Cardiac muscle cell (in vitro differentiated cells and primary cell): ENCODE data around the gene HRK. TPM values are rescaled to one million over a fixed set of nuclear protein-coding genes. Genes with fewer than 3 reads are reported as not detected.

Experiments used
- DNase-seq, 2 donors: peaks; one replicate each; pipeline versions ENCODE4 v3.0.0 to v3.0.0-alpha.2; 2010 to 2017; ENCODE audit warnings: low read depth in 1 of 2, low spot score in 1 of 2
- H3K27ac ChIP-seq: fragments of 200-600 bp; sonication (generic); 2 replicates; pipeline ENCODE4 v1.5.1; 2016
- H3K27me3 ChIP-seq: fragments of 200-600 bp; sonication (generic); 2 replicates; pipeline ENCODE4 v1.6.0; 2016; ENCODE audit warnings: control low read depth
- H3K36me3 ChIP-seq: fragments of 200-600 bp; sonication (generic); 2 replicates; pipeline ENCODE4 v1.5.1; 2016; ENCODE audit warnings: control low read depth
- H3K4me1 ChIP-seq: fragments of 200-600 bp; sonication (generic); 2 replicates; pipeline ENCODE4 v1.8.1; 2017; ENCODE audit warnings: low read depth, mild to moderate bottlenecking, mixed run types
- H3K4me3 ChIP-seq: fragments of 200-600 bp; sonication (generic); 2 replicates; pipeline ENCODE4 v1.5.1; 2016; ENCODE audit warnings: mild to moderate bottlenecking
- H3K9me3 ChIP-seq: fragments of 200-600 bp; sonication (generic); 2 replicates; pipeline ENCODE4 v1.5.1; 2017; ENCODE audit warnings: low read depth, mild to moderate bottlenecking, control low read depth
- CTCF ChIP-seq: IDR thresholded peaks from 2 replicates; pipeline ENCODE4 v1.5.1; 2012; ENCODE audit warnings: low read depth, mild to moderate bottlenecking, low read length
- polyA plus RNA-seq: library from polyadenylated mRNA; unstranded; fragments of >200 nt; fragmentation: Nextera tagmentation; extraction: Ambion mirVana; gene quantifications from 2 replicates; pipeline ENCODE4 v1.2.1, GENCODE V29; 2016
- total RNA-seq: library from RNA; depleted of rRNA; stranded (reverse); fragments of >200 nt; gene quantifications from 2 replicates; pipeline ENCODE4 v1.2.3, GENCODE V29; 2016

The HRK gene
- total and polyA plus RNA-seq, 2 experiments from 2014 or later: 0.06 TPM; not detected in 1

GRCh38 chr12:116855744-116856470 is 25.3 kb downstream of the HRK start:
- H3K4me3 ChIP-seq: no peak overlapping the region
- no peak overlapping the region for H3K27ac ChIP-seq
- no peaks in the 10 kb centered on the region for H3K36me3 ChIP-seq
- DNase-seq: no peak
- H3K9me3 ChIP-seq: no peaks in the 10 kb centered on the region
- H3K27me3 ChIP-seq: no peaks in the 10 kb centered on the region
- no peaks in the 10 kb centered on the region for H3K4me1 ChIP-seq
- no peak for TF ChIP-seq CTCF

GRCh38 chr12:116853507-116853906 is 27.7 kb downstream of the HRK start:
- Histone ChIP-seq H3K4me1 (no peaks in the 10 kb centered on the region), H3K36me3 (no peaks in the 10 kb centered on the region), H3K27me3 (no peaks in the 10 kb centered on the region), H3K9me3 (no peaks in the 10 kb centered on the region), H3K4me3 (no peak overlapping the region), H3K27ac (no peak overlapping the region)
- DNase-seq: no peak
- TF ChIP-seq CTCF: no peak

GRCh38 chr12:116852303-116852702 is 28.9 kb downstream of the HRK start:
- no peaks in the 10 kb centered on the region for H3K9me3 ChIP-seq
- H3K27ac ChIP-seq: no peak overlapping the region
- H3K4me3 ChIP-seq: no peak overlapping the region
- H3K36me3 ChIP-seq: no peaks in the 10 kb centered on the region
- no peak for TF ChIP-seq CTCF
- DNase-seq: no peak
- H3K4me1 ChIP-seq: no peaks in the 10 kb centered on the region
- no peaks in the 10 kb centered on the region for H3K27me3 ChIP-seq

GRCh38 chr12:116849216-116849615 is 32.0 kb downstream of the HRK start:
- no peak for DNase-seq
- Histone ChIP-seq H3K4me1 (no peaks in the 10 kb centered on the region), H3K27ac (no peak overlapping the region), H3K27me3 (no peaks in the 10 kb centered on the region), H3K4me3 (no peak overlapping the region), H3K9me3 (no peaks in the 10 kb centered on the region), H3K36me3 (no peaks in the 10 kb centered on the region)
- no peak for TF ChIP-seq CTCF

GRCh38 chr12:116843085-116843484 is 38.2 kb downstream of the HRK start:
- no peak for TF ChIP-seq CTCF
- no peak for DNase-seq
- no peaks in the 10 kb centered on the region for H3K4me1 ChIP-seq

More at GRCh38 chr12:116843085-116843484, 38.2 kb downstream of the HRK start:
- H3K27me3 ChIP-seq: no peaks in the 10 kb centered on the region
- no peak overlapping the region for H3K4me3 ChIP-seq
- no peak overlapping the region for H3K27ac ChIP-seq
- H3K9me3 ChIP-seq: no peaks in the 10 kb centered on the region
- H3K36me3 ChIP-seq: no peaks in the 10 kb centered on the region
